Iris pigment epithelial cell (primary cell): ENCODE results near the gene RSRC2.
"Not testable (repeated sequence)": the region's sequence is repeated elsewhere in the genome, so short reads cannot be mapped to it uniquely, and the experiment has no call there.

Experiments
- DNase-seq: peaks from one replicate; pipeline ENCODE4 v3.0.0-alpha.2; 2011; ENCODE audit warnings: low read depth

Gene RSRC2

GRCh38 chr12:122517877-122518276 lies 8.9 kb downstream of the RSRC2 start:
- peak; percentile 99 for DNase-seq

GRCh38 chr12:122516544-122517361 lies 10.0 kb downstream of the RSRC2 start:
- DNase-seq, result no peak

- DNase-seq, result no peak
Measured at GRCh38 chr12:122515275-122515674, 11.5 kb downstream of the RSRC2 start.

GRCh38 chr12:122513660-122514059 lies 13.1 kb downstream of the RSRC2 start:
- DNase-seq, result no peak

GRCh38 chr12:122513028-122513427 lies 13.7 kb downstream of the RSRC2 start:
- DNase-seq, result not testable (repeated sequence)

GRCh38 chr12:122508163-122508562 lies 18.6 kb downstream of the RSRC2 start:
- no peak for DNase-seq

- no peak for DNase-seq
Measured at GRCh38 chr12:122506393-122506938, 20.3 kb downstream of the RSRC2 start.

GRCh38 chr12:122505419-122506051 lies 21.2 kb downstream of the RSRC2 start:
- DNase-seq, result no peak

- DNase-seq, result no peak
Measured at GRCh38 chr12:122503783-122504590, 22.7 kb downstream of the RSRC2 start.

GRCh38 chr12:122503147-122503751 lies 23.5 kb downstream of the RSRC2 start:
- DNase-seq, result no peak

- no peak for DNase-seq
Measured at GRCh38 chr12:122501489-122501989, 25.2 kb downstream of the RSRC2 start.

GRCh38 chr12:122500685-122501488 lies 25.8 kb downstream of the RSRC2 start, which contains the start of gene ZCCHC8:
Gene ZCCHC8, minus strand, starts transcription at chr12:122500932. Its CDS starts 92 bp downstream, at chr12:122500840.
- peak; percentile 99 for DNase-seq

GRCh38 chr12:122499991-122500684 lies 26.6 kb downstream of the RSRC2 start:
- peak; percentile 83 for DNase-seq

- no peak for DNase-seq
Measured at GRCh38 chr12:122495258-122495657, 31.5 kb downstream of the RSRC2 start.

- not testable (repeated sequence) for DNase-seq
Measured at GRCh38 chr12:122493222-122493621, 33.5 kb downstream of the RSRC2 start.

GRCh38 chr12:122491991-122492390 lies 34.7 kb downstream of the RSRC2 start:
- DNase-seq, result peak; percentile 32

- DNase-seq, result no peak
Measured at GRCh38 chr12:122489038-122489437, 37.7 kb downstream of the RSRC2 start.

- DNase-seq, result not testable (repeated sequence)
Measured at GRCh38 chr12:122487807-122488206, 38.9 kb downstream of the RSRC2 start.

GRCh38 chr12:122486805-122487426 lies 39.8 kb downstream of the RSRC2 start:
- DNase-seq, result no peak

- peak; percentile 90 for DNase-seq
Measured at GRCh38 chr12:122486360-122486759, 40.4 kb downstream of the RSRC2 start.
